Liver (tissue), 9 donors: ENCODE measurements around the gene ANKRD9. TPM values are rescaled to one million over a fixed set of nuclear protein-coding genes. Genes with fewer than 3 reads are reported as not detected.

Experiments
- DNase-seq: peaks from one replicate; pipeline ENCODE4 v3.0.0-alpha.2; 2017; ENCODE audit warnings: low spot score
- H3K27ac ChIP-seq, 2 donors: one replicate each; pipeline ENCODE4 v1.7.0; 2013; ENCODE audit warnings: inconsistent platforms in 2 of 2, low read length in 2 of 2, control low read depth in 1 of 2, low read depth in 1 of 2, mild to moderate bottlenecking in 1 of 2
- H3K27me3 ChIP-seq, 4 donors: one replicate each; pipeline versions ENCODE4 v1.6.1 to v1.7.0; 2013; ENCODE audit warnings: low read length in 3 of 4, inconsistent platforms in 1 of 4, mild to moderate bottlenecking in 1 of 4, moderate library complexity in 1 of 4; ENCODE audit not compliant: control insufficient read depth in 4 of 4, insufficient read depth in 4 of 4
- H3K36me3 ChIP-seq, 4 donors: one replicate each; pipeline versions ENCODE4 v1.6.1 to v1.7.0; 2013; ENCODE audit warnings: low read length in 3 of 4, mild to moderate bottlenecking in 3 of 4, low read depth in 1 of 4, moderate library complexity in 1 of 4; ENCODE audit not compliant: control insufficient read depth in 4 of 4, insufficient read depth in 3 of 4
- H3K4me1 ChIP-seq, 4 donors: one replicate each; pipeline versions ENCODE4 v1.6.1 to v1.7.0; 2013; ENCODE audit warnings: low read length in 3 of 4, mild to moderate bottlenecking in 3 of 4, moderate library complexity in 1 of 4; ENCODE audit not compliant: control insufficient read depth in 4 of 4, insufficient read depth in 4 of 4
- H3K4me3 ChIP-seq, 3 donors: one replicate each; pipeline versions ENCODE4 v1.6.1 to v1.7.0; 2013; ENCODE audit warnings: low read length in 3 of 3, control low read depth in 1 of 3, low read depth in 1 of 3, mild to moderate bottlenecking in 1 of 3
- H3K9ac ChIP-seq, 2 donors: one replicate each; pipeline ENCODE4 v1.7.0; 2013; ENCODE audit warnings: low read length in 2 of 2, mild to moderate bottlenecking in 2 of 2, moderate library complexity in 2 of 2, control low read depth in 1 of 2, low read depth in 1 of 2
- H3K9me3 ChIP-seq, 4 donors: one replicate each; pipeline versions ENCODE4 v1.6.1 to v1.7.0; 2013; ENCODE audit warnings: low read length in 3 of 4; ENCODE audit not compliant: control insufficient read depth in 4 of 4
- ATF3 ChIP-seq: IDR thresholded peaks from 2 replicates; pipeline ENCODE4 v1.6.1; 2016; ENCODE audit warnings: antibody characterized with exemption
- CTCF ChIP-seq: fragments of 150-350 bp; IDR thresholded peaks from 2 replicates; pipeline ENCODE4 v1.5.1; 2017; ENCODE audit warnings: improper control_type of control experiment, low read depth, low read length; ENCODE audit not compliant: missing input control
- EGR1 ChIP-seq, 2 donors: IDR thresholded peaks; 2 replicates each; pipeline ENCODE4 v1.6.1; 2016 to 2018; ENCODE audit warnings: antibody characterized with exemption in 2 of 2, low read depth in 2 of 2
- FOXA1 ChIP-seq: IDR thresholded peaks from 2 replicates; pipeline ENCODE4 v1.6.1; 2016; ENCODE audit warnings: antibody characterized with exemption
- FOXA2 ChIP-seq: IDR thresholded peaks from 2 replicates; pipeline ENCODE4 v1.6.1; 2016; ENCODE audit warnings: antibody characterized with exemption
- GABPA ChIP-seq, 2 donors: IDR thresholded peaks in 1 of 2; conservative IDR thresholded peaks in 1 of 2; 2 replicates each; pipeline ENCODE4 v1.6.1; 2016; ENCODE audit warnings: antibody characterized with exemption in 2 of 2, mild to moderate bottlenecking in 1 of 2, moderate library complexity in 1 of 2
- HNF4A ChIP-seq, 2 donors: conservative IDR thresholded peaks; 2 replicates each; pipeline ENCODE4 v1.6.1; 2016; ENCODE audit warnings: antibody characterized with exemption in 2 of 2, mild to moderate bottlenecking in 2 of 2
- HNF4G ChIP-seq: IDR thresholded peaks from 2 replicates; pipeline ENCODE4 v1.6.1; 2016; ENCODE audit warnings: antibody characterized with exemption
- JUND ChIP-seq, 2 donors: IDR thresholded peaks; 2 replicates each; pipeline ENCODE4 v1.6.1; 2016; ENCODE audit warnings: antibody characterized with exemption in 2 of 2
- NR2F2 ChIP-seq: IDR thresholded peaks from 2 replicates; pipeline ENCODE4 v1.6.1; 2016; ENCODE audit warnings: antibody characterized with exemption
- RAD21 ChIP-seq, 2 donors: IDR thresholded peaks; 2 replicates each; pipeline ENCODE4 v1.6.1; 2016; ENCODE audit warnings: antibody characterized with exemption in 2 of 2, mild to moderate bottlenecking in 2 of 2
- RXRA ChIP-seq, 2 donors: IDR thresholded peaks; 2 replicates each; pipeline ENCODE4 v1.6.1; 2017 to 2018; ENCODE audit warnings: antibody characterized with exemption in 2 of 2, mild to moderate bottlenecking in 1 of 2
- SP1 ChIP-seq: IDR thresholded peaks from 2 replicates; pipeline ENCODE4 v1.6.1; 2018; ENCODE audit warnings: antibody characterized with exemption, mild to moderate bottlenecking
- TAF1 ChIP-seq: conservative IDR thresholded peaks from 2 replicates; pipeline ENCODE4 v1.6.1; 2016; ENCODE audit warnings: antibody characterized with exemption, mild to moderate bottlenecking
- YY1 ChIP-seq: IDR thresholded peaks from 2 replicates; pipeline ENCODE4 v1.6.1; 2016; ENCODE audit warnings: antibody characterized with exemption, mild to moderate bottlenecking
- WGBS: extraction: QIAGEN DNeasy Blood & Tissue Kit; methylation state at CpG from one replicate; pipeline ENCODE4 v1.1.7; 2013; 5-methylcytosine and 5-hydroxymethylcytosine counted together
- polyA plus RNA-seq, 2 donors: library from polyadenylated mRNA; stranded (reverse) in 1 of 2; unstranded in 1 of 2; fragments of 200-250 nt in 1 of 2; fragments of >200 nt in 1 of 2; fragmentation: Nextera tagmentation in 1 of 2; extraction: Ambion mirVana in 1 of 2; gene quantifications; one replicate each; pipeline versions ENCODE4 v1.2.1 to v1.2.3, GENCODE V29; 2013 to 2015
- total RNA-seq, 2 donors: library from RNA; depleted of rRNA; stranded (reverse); fragments of >200 nt; gene quantifications; one replicate each; pipeline ENCODE4 v1.2.3, GENCODE V29; 2014
- TF ChIP-seq, protein P1 (sequence below): IDR thresholded peaks from 2 replicates; pipeline ENCODE4 v1.6.1; 2016; ENCODE audit warnings: antibody characterized with exemption
- TF ChIP-seq, protein P2 (sequence below): IDR thresholded peaks from 2 replicates; pipeline ENCODE4 v1.6.1; 2016; ENCODE audit warnings: antibody characterized with exemption
- TF ChIP-seq, protein P3 (sequence below): IDR thresholded peaks from 2 replicates; pipeline ENCODE4 v1.6.1; 2016; ENCODE audit warnings: antibody characterized with exemption, mild to moderate bottlenecking
- donor health status: healthy.
- donor health status: healthy.
- donor health status: healthy.
- donor health status: healthy.
- donor health status: healthy.

ANKRD9 gene
- total and polyA plus RNA-seq, 4 donors, result 1.5 to 67.5 (median 7.5) TPM

GRCh38 chr14:102532204-102532658 lies 22.7 kb upstream of the ANKRD9 start:
- 89% methylated on average over 3 of the region's 3 CpGs for WGBS

More at GRCh38 chr14:102532204-102532658, 22.7 kb upstream of the ANKRD9 start:
- Histone ChIP-seq H3K36me3 (no peaks in the 10 kb centered on the region), H3K27ac (no peak overlapping the region), H3K27me3 (no peaks in the 10 kb centered on the region), H3K9me3 (no peaks in the 10 kb centered on the region), H3K4me1 (no peaks in the 10 kb centered on the region), H3K9ac (no peak overlapping the region), H3K4me3 (no peak overlapping the region)
- DNase-seq, result no peak
- TF ChIP-seq HNF4G (no peak), RAD21 (IDR thresholded peaks at IDR 0.05) (no peak), HNF4A (conservative IDR thresholded peaks at IDR 0.05) (no peak), YY1 (no peak), TAF1 (no peak), GABPA (IDR thresholded peaks at IDR 0.05 in 1 of 2, conservative IDR thresholded peaks at IDR 0.05 in 1 of 2) (no peak), NR2F2 (no peak), FOXA1 (no peak), EGR1 (IDR thresholded peaks at IDR 0.05; ENCODE audit: low read depth in 2 of 2) (no peak), JUND (IDR thresholded peaks at IDR 0.05) (no peak), CTCF (no peak), FOXA2 (no peak), RXRA (IDR thresholded peaks at IDR 0.05) (no peak), SP1 (no peak), ATF3 (no peak)
- TF ChIP-seq, protein P1, sequence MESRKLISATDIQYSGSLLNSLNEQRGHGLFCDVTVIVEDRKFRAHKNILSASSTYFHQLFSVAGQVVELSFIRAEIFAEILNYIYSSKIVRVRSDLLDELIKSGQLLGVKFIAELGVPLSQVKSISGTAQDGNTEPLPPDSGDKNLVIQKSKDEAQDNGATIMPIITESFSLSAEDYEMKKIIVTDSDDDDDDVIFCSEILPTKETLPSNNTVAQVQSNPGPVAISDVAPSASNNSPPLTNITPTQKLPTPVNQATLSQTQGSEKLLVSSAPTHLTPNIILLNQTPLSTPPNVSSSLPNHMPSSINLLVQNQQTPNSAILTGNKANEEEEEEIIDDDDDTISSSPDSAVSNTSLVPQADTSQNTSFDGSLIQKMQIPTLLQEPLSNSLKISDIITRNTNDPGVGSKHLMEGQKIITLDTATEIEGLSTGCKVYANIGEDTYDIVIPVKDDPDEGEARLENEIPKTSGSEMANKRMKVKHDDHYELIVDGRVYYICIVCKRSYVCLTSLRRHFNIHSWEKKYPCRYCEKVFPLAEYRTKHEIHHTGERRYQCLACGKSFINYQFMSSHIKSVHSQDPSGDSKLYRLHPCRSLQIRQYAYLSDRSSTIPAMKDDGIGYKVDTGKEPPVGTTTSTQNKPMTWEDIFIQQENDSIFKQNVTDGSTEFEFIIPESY, result no peak
- TF ChIP-seq, protein P2, sequence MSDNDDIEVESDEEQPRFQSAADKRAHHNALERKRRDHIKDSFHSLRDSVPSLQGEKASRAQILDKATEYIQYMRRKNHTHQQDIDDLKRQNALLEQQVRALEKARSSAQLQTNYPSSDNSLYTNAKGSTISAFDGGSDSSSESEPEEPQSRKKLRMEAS, result no peak
- TF ChIP-seq, protein P3, sequence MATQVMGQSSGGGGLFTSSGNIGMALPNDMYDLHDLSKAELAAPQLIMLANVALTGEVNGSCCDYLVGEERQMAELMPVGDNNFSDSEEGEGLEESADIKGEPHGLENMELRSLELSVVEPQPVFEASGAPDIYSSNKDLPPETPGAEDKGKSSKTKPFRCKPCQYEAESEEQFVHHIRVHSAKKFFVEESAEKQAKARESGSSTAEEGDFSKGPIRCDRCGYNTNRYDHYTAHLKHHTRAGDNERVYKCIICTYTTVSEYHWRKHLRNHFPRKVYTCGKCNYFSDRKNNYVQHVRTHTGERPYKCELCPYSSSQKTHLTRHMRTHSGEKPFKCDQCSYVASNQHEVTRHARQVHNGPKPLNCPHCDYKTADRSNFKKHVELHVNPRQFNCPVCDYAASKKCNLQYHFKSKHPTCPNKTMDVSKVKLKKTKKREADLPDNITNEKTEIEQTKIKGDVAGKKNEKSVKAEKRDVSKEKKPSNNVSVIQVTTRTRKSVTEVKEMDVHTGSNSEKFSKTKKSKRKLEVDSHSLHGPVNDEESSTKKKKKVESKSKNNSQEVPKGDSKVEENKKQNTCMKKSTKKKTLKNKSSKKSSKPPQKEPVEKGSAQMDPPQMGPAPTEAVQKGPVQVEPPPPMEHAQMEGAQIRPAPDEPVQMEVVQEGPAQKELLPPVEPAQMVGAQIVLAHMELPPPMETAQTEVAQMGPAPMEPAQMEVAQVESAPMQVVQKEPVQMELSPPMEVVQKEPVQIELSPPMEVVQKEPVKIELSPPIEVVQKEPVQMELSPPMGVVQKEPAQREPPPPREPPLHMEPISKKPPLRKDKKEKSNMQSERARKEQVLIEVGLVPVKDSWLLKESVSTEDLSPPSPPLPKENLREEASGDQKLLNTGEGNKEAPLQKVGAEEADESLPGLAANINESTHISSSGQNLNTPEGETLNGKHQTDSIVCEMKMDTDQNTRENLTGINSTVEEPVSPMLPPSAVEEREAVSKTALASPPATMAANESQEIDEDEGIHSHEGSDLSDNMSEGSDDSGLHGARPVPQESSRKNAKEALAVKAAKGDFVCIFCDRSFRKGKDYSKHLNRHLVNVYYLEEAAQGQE, result no peak
